CD14-positive monocyte (primary cell): ENCODE results near the gene S100A6. TPM values are rescaled to one million over a fixed set of nuclear protein-coding genes. Genes with fewer than 3 reads are reported as not detected.
"Not testable (repeated sequence)": the region's sequence is repeated elsewhere in the genome, so short reads cannot be mapped to it uniquely, and the experiment has no call there.

ENCODE experiments used
- DNase-seq, 3 donors: peaks; one replicate each; pipeline ENCODE4 v3.0.0-alpha.2; 2011 to 2022
- H2AFZ ChIP-seq: 2 replicates; pipeline ENCODE4 v1.6.0; 2012; ENCODE audit warnings: mild to moderate bottlenecking, low read depth, low read length, inconsistent platforms; ENCODE audit not compliant: insufficient read depth, poor library complexity, severe bottlenecking
- H3K27ac ChIP-seq, 2 donors: 1 replicate in 1 of 2; 2 replicates in 1 of 2; pipeline ENCODE4 v1.5.1; 2012 to 2013; ENCODE audit warnings: low read length in 2 of 2, control low read depth in 1 of 2, inconsistent platforms in 1 of 2, low read depth in 1 of 2, mild to moderate bottlenecking in 1 of 2
- H3K27me3 ChIP-seq, 2 donors: one replicate each; pipeline versions ENCODE4 v1.6.0 to v1.6.1; 2011 to 2013; ENCODE audit warnings: low read length in 2 of 2; ENCODE audit not compliant: control insufficient read depth in 2 of 2, insufficient read depth in 2 of 2
- H3K36me3 ChIP-seq, 2 donors: replicated peaks in 1 of 2; 1 replicate in 1 of 2; 2 replicates in 1 of 2; pipeline versions ENCODE4 v1.5.1 to v1.6.1; 2012 to 2013; ENCODE audit warnings: low read length in 2 of 2, control low read depth in 1 of 2, inconsistent platforms in 1 of 2, mild to moderate bottlenecking in 1 of 2; ENCODE audit not compliant: insufficient read depth in 2 of 2, control insufficient read depth in 1 of 2
- H3K4me1 ChIP-seq, 2 donors: 1 replicate in 1 of 2; 2 replicates in 1 of 2; pipeline versions ENCODE4 v1.5.1 to v1.6.1; 2012 to 2013; ENCODE audit warnings: low read length in 2 of 2, control low read depth in 1 of 2, inconsistent platforms in 1 of 2, mild to moderate bottlenecking in 1 of 2, moderate library complexity in 1 of 2; ENCODE audit not compliant: insufficient read depth in 2 of 2, control insufficient read depth in 1 of 2
- H3K4me2 ChIP-seq: replicated peaks from 2 replicates; pipeline ENCODE3; 2012; ENCODE audit warnings: low read length, moderate library complexity, mild to moderate bottlenecking; ENCODE audit not compliant: poor library complexity, severe bottlenecking; ENCODE audit errors: extremely low read depth
- H3K4me3 ChIP-seq, 3 experiments: fragments of 200-600 bp in 1 of 3; sonication (generic) in 1 of 3; replicated peaks in 1 of 3; 1 replicate in 2 of 3; 2 replicates in 1 of 3; pipeline ENCODE4 v1.5.1; 2011 to 2013; ENCODE audit warnings: low read length in 3 of 3, mild to moderate bottlenecking in 3 of 3, control low read depth in 2 of 3, low read depth in 2 of 3, inconsistent platforms in 1 of 3, moderate library complexity in 1 of 3
- H3K79me2 ChIP-seq: 2 replicates; pipeline ENCODE4 v1.6.0; 2012; ENCODE audit warnings: mild to moderate bottlenecking, control low read depth, inconsistent platforms, low read length, moderate library complexity; ENCODE audit not compliant: insufficient read depth
- H3K9ac ChIP-seq: 2 replicates; pipeline ENCODE4 v1.6.0; 2017; ENCODE audit warnings: low read length, mild to moderate bottlenecking; ENCODE audit not compliant: insufficient read depth, poor library complexity, severe bottlenecking
- H3K9me3 ChIP-seq, 2 donors: replicated peaks in 1 of 2; 1 replicate in 1 of 2; 2 replicates in 1 of 2; pipeline versions ENCODE4 v1.5.1 to v1.6.1; 2012 to 2013; ENCODE audit warnings: low read length in 2 of 2, control low read depth in 1 of 2; ENCODE audit not compliant: control insufficient read depth in 1 of 2, insufficient read depth in 1 of 2
- H4K20me1 ChIP-seq: 2 replicates; pipeline ENCODE4 v1.6.0; 2012; ENCODE audit warnings: mild to moderate bottlenecking, low read length, control low read depth, moderate library complexity; ENCODE audit not compliant: insufficient read depth
- H3K27ac Mint-ChIP-seq, 7 donors: one replicate each; pipeline ENCODE4 v1.8.0; 2020; ENCODE audit warnings: mild to moderate bottlenecking in 7 of 7, mixed read lengths in 7 of 7, moderate library complexity in 6 of 7, inconsistent platforms in 2 of 7
- H3K27me3 Mint-ChIP-seq, 3 donors: one replicate each; pipeline ENCODE4 v1.8.0; 2021 to 2022; ENCODE audit warnings: low read depth in 3 of 3, mild to moderate bottlenecking in 3 of 3, mixed read lengths in 3 of 3, moderate library complexity in 3 of 3, inconsistent platforms in 1 of 3
- H3K36me3 Mint-ChIP-seq, 2 donors: one replicate each; pipeline ENCODE4 v1.8.0; 2020; ENCODE audit warnings: mixed read lengths in 2 of 2, inconsistent platforms in 1 of 2, mild to moderate bottlenecking in 1 of 2
- H3K4me1 Mint-ChIP-seq: one replicate; pipeline ENCODE4 v1.8.0; 2020; ENCODE audit warnings: mild to moderate bottlenecking, mixed read lengths
- H3K4me3 Mint-ChIP-seq, 2 donors: one replicate each; pipeline ENCODE4 v1.8.0; 2020; ENCODE audit warnings: mild to moderate bottlenecking in 2 of 2, mixed read lengths in 2 of 2, moderate library complexity in 1 of 2
- H3K9me3 Mint-ChIP-seq, 7 donors: one replicate each; pipeline ENCODE4 v1.8.0; 2020 to 2022; ENCODE audit warnings: mixed read lengths in 7 of 7, mild to moderate bottlenecking in 6 of 7, moderate library complexity in 6 of 7, inconsistent platforms in 2 of 7
- CTCF ChIP-seq: fragments of 200-600 bp; IDR thresholded peaks from one replicate; pipeline ENCODE4 v1.8.0; 2022; ENCODE audit warnings: antibody characterized with exemption, mild to moderate bottlenecking
- WGBS: methylation state at CpG from one replicate; pipeline ENCODE4 v1.1.5; 2013; ENCODE audit warnings: missing lambda C conversion rate; ENCODE audit not compliant: insufficient coverage; 5-methylcytosine and 5-hydroxymethylcytosine counted together
- intact Hi-C, 2 donors: fragments of 100-400 bp; cut with micrococcal nuclease; formaldehyde crosslinking; loops; one replicate each; pipeline versions ENCODE4 v1.15.0 to v1.15.1; 2023
- polyA plus RNA-seq, 3 donors: library from polyadenylated mRNA; depleted of rRNA in 1 of 3; unstranded in 2 of 3; stranded (reverse) in 1 of 3; fragments of 300-500 nt in 2 of 3; fragments of >200 nt in 1 of 3; fragmentation: Illumina TruSeq in 2 of 3; gene quantifications; 1 replicate in 2 of 3; 2 replicates in 1 of 3; pipeline ENCODE4 v1.2.3, GENCODE V29; 2012 to 2021

S100A6 gene
- polyA plus RNA-seq, 3 donors, result 1,242 to 5,004 (median 4,414) TPM

GRCh38 chr1:153583976-153584375 is 48.2 kb upstream of the S100A6 start:
- H3K27me3 Mint-ChIP-seq, result peaks cover 4 to 8% (median 7%) of the 10 kb centered on the region in 3 donors
- intact Hi-C loops, result no loop called here
- Histone ChIP-seq H3K4me2 (no peak overlapping the region), H3K9ac (no peak overlapping the region), H3K36me3 (no peaks in the 10 kb centered on the region), H3K4me1 (no peaks in the 10 kb centered on the region), H4K20me1 (no peaks in the 10 kb centered on the region), H3K27ac (no peak overlapping the region), H3K27me3 (no peaks in the 10 kb centered on the region), H3K9me3 (no peaks in the 10 kb centered on the region), H2AFZ (no peak overlapping the region), H3K4me3 (no peak overlapping the region), H3K79me2 (no peaks in the 10 kb centered on the region)
- peaks cover 4% of the 10 kb centered on the region for H3K4me1 Mint-ChIP-seq
- no peak overlapping the region for H3K4me3 Mint-ChIP-seq
- no CpG with 5 or more reads among the region's 2 CpGs for WGBS
- H3K27ac Mint-ChIP-seq, result no peak overlapping the region
- peaks cover 0 to 3% (median 0%) of the 10 kb centered on the region in 7 donors for H3K9me3 Mint-ChIP-seq
- TF ChIP-seq CTCF, result no peak
- H3K36me3 Mint-ChIP-seq, result no peaks in the 10 kb centered on the region
- no peak for DNase-seq

GRCh38 chr1:153583514-153583913 is 47.7 kb upstream of the S100A6 start:
- H3K4me1 ChIP-seq, H2AFZ ChIP-seq, H3K4me1 Mint-ChIP-seq, DNase-seq, H4K20me1 ChIP-seq, H3K9ac ChIP-seq, H3K9me3 Mint-ChIP-seq, H3K4me3 ChIP-seq, H3K27me3 Mint-ChIP-seq, H3K4me3 Mint-ChIP-seq, H3K36me3 ChIP-seq, H3K27ac Mint-ChIP-seq, H3K27me3 ChIP-seq, H3K36me3 Mint-ChIP-seq, H3K9me3 ChIP-seq, H3K4me2 ChIP-seq, H3K27ac ChIP-seq, intact Hi-C loops, H3K79me2 ChIP-seq: not testable (repeated sequence)
- 100% methylated on average over 1 of the region's 3 CpGs for WGBS

GRCh38 chr1:153582836-153583235 is 47.0 kb upstream of the S100A6 start:
- H3K27ac Mint-ChIP-seq, H3K36me3 Mint-ChIP-seq, H3K4me3 Mint-ChIP-seq, H3K36me3 ChIP-seq, H3K9me3 ChIP-seq, H3K79me2 ChIP-seq, H3K27me3 Mint-ChIP-seq, H2AFZ ChIP-seq, H3K27me3 ChIP-seq, DNase-seq, H3K27ac ChIP-seq, H3K9ac ChIP-seq, H3K4me1 ChIP-seq, intact Hi-C loops, H3K4me2 ChIP-seq, H4K20me1 ChIP-seq, H3K4me3 ChIP-seq, H3K9me3 Mint-ChIP-seq, H3K4me1 Mint-ChIP-seq: not testable (repeated sequence)
- WGBS, result 100% methylated on average over 9 of the region's 34 CpGs
